Body of pancreas (tissue), 4 donors: ENCODE results near the gene ZBTB8A.

ENCODE experiments used
- POLR2A ChIP-seq, 3 donors: fragments of 450-650 bp; IDR thresholded peaks; one replicate each; pipeline ENCODE4 v1.6.1; 2016; ENCODE audit warnings: antibody characterized with exemption in 3 of 3, mild to moderate bottlenecking in 2 of 3
- TF ChIP-seq, protein P1 (sequence below), 7 experiments: fragments of 450-650 bp in 4 of 7; fragments of 200-600 bp in 3 of 7; sonication (generic) in 3 of 7; IDR thresholded peaks; one replicate each; pipeline ENCODE4 v1.5.1; 2016 to 2019; ENCODE audit warnings: antibody characterized with exemption in 7 of 7

DNA sequence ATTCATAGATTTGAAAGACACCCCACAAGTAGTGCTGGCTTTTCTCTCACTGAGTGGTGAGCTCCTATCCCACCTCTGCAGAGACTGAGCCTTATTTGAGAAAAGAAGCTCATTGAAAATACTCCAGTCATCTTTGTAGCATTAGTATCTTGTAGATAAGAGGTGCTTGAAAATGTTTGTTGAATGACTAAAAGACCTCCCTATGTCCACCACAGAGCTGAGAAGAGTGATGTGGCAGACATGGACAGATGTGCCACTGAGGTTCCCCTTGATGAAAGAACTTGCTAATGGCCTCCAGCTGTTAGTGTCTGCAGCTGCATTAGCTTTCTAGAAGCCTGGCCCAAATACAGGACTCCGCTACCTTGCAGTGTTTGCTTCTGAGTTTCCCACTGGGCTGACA lies 29.3 kb upstream of the ZBTB8A start:
- TF ChIP-seq, protein P1, sequence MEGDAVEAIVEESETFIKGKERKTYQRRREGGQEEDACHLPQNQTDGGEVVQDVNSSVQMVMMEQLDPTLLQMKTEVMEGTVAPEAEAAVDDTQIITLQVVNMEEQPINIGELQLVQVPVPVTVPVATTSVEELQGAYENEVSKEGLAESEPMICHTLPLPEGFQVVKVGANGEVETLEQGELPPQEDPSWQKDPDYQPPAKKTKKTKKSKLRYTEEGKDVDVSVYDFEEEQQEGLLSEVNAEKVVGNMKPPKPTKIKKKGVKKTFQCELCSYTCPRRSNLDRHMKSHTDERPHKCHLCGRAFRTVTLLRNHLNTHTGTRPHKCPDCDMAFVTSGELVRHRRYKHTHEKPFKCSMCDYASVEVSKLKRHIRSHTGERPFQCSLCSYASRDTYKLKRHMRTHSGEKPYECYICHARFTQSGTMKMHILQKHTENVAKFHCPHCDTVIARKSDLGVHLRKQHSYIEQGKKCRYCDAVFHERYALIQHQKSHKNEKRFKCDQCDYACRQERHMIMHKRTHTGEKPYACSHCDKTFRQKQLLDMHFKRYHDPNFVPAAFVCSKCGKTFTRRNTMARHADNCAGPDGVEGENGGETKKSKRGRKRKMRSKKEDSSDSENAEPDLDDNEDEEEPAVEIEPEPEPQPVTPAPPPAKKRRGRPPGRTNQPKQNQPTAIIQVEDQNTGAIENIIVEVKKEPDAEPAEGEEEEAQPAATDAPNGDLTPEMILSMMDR (IDR thresholded peaks at IDR 0.05) = no peak
- TF ChIP-seq POLR2A (IDR thresholded peaks at IDR 0.05) = no peak
